DMS114 treated with DMSO at 0.1 percent for 48 hours (cell line): ENCODE measurements around the gene GAS7.

Experiments
- DNase-seq: peaks from one replicate; lab custom pipeline; 2025; ENCODE audit not compliant: unreplicated experiment; lab: John Stamatoyannopoulos, UW

The GAS7 gene

DNA sequence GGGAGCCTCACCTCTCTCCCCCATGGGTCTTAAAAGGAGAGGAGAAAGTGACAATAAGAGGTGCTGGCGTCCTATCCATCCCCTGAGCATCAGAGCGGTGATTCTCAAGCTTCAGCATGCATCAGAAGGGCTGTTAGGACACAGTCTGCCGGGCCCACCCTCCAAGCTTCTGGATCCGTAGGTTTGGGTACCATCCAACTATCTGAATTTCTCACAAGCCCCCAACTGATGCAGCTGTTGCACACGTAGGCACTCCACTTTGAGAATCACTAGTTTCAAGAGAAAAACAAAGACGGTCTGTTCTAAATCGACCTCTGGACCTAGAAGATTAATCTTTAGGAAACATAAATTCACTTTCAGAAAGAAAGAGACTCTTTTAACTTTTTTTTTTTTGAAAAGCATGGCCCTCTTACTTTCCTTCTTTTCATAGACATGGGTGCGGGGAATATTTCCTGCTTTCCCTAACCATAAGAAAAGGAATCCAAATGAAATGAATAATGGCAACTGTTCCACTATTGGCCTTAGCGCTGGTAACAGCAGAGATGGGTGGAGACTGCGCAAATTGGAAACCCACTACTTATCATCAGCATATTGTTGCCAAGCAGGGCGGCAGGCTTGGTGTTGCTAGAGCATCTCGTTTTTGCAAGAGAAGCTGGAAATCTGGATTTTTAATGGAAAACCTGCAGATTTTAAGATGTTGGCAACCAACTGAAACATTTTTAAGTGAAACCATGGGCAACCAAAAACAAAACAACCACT is 144.4 kb downstream of the GAS7 start:
- DNase-seq = no peak

DNA sequence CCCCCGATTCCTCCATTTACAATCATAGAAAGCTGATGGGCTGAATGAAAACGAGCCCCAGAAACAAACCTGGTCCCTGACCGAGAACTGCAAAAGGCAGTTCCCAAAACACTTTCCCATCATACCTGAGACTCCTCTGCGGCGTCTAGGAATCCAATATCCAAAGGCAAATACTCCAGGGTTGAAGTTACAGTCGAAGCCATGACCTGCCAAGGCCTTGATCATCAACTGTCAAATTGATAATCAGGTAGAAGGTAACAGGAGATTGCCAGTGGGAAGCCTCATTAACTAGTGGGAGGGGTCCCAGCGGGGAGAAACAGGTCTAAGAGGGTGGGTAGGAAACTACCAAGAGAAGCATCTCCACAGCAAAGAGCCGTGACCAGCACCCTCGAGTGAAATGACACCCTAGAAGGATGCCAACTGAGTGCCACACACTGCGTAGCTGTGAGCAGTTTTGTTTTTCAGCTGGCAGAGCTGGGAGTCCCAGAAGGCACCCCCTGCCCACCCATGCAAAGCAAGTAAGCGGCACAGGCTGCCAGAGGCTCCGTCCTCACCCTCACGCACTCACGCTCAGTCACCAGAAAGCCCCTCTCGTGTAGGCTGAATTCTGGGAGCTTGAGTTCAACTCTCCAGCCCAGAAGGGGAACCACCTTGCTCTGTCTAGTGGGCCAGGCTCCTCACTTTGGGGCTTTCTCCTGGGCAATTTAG is 146.1 kb downstream of the GAS7 start:
- DNase-seq = no peak

DNA sequence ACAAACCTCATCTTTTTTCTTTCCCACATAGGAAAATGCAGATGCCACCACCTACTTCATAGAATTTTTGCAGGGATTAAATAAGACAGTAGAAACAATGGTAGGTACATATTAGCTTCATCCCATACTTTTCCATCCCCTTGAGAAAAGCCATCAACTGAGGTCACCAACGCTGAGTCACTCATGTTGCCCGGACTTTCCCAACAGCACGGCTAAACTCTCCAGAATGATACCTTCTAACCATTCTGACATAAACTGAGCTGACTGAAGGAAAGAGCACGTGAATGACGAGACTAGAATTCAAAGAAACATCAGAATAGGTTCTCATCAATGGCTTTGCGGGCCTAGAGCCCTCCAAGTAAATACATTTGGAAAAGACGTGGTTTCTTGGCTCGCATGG is 147.3 kb downstream of the GAS7 start:
- DNase-seq = no peak

DNA sequence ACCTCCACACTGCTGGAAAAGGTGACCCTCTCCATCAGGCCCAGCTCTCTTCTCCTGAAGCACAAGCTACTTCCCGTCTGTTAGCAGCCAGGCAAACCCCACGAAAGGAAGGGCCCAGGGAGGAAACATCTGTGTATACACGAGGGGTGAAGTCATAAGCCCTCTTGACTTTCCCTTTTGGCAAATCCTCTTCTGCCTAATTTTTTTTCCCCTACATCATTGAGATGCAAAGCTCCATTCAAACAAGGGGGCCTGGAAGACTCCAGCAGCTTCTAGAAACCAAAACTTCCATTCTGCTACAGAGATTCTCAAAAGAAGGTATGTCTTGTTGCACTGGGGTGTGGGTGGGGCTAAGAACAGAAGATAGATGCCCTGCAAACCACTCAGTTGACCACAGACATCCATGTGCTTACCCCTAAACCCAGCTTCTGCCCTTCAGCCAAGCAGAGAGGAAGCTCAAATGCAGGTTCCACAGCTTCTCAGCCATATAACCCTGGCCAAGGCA is 147.8 kb downstream of the GAS7 start:
- DNase-seq = no peak

DNA sequence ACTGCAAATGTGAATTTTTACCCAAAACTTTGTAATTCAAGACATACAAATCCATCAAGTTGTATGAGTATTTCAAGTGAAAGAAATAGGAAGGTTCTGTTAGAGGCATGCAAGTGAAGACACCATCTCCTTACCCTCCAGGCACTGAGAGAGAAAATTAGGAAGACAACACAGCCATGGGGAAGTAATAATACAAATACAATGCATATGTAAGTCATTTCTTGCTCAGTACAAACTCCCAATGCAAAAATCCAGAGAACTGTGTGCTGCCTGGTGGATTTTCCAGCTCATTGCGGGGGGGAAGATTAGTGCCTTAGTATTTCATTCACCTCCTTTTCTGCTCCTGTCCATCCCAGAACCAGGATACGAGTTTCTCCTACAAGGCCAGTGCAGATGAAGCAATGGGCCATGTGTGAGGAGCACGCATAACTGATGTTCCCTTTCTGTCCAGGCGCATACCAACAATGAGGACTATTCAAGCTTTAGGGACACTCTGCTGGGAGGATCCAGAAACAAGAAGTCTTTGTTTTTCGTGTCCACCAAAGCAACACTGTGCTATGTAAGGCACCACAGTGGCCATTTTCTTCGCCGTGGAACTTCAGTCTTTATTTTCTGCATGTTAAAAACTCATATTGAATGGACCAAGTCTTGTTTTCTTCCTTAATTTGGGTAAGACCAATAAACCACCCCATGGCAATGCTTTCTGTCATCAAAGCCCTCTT is 149.6 kb downstream of the GAS7 start:
- no peak for DNase-seq

DNA sequence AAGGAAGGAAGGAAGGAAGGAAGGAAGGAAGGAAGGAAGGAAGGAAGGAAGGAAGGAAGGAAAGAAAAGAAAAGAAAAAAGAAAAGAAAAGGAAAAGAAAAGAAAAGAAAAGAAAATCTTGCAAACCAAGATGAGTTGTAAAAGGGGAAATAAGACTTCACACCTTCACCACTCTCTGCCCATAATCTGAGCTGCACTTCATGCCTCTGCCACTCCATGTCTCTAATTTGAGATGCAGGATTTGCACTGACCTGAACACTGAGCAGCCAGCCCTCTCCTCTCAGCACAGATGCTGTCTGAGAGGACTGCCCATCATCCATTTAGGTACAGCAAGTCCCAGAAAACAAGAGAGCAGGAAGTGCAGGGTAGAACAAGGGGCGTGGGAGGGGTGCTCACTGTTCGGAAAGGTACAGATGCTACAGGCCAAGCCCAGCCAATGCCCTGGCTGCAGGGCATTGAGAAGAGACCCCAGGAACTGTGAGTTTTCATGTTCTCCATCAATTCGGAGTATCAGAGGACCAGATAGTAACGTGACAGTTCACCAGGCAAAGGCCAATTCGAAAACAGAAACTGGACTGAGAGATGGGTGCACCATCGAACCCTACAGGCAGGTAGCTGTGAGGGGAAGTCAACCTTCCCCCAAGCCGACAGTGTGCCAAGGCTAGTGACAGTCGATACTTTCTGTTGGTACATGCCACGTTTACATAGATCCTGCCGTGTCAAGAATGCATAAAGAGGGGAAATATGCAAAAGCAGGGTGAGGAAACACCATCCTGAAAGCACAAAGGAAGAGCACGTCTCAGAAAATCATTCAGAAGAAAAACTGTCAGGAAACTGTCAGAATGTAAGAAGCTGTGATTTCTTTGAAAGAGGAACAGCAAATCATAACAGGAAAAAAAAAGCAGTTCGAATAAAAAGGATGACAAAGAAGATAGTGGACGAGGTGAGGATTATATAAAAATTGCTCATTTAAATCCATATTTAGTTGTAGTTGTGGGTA is 151.3 kb downstream of the GAS7 start:
- no peak for DNase-seq

DNA sequence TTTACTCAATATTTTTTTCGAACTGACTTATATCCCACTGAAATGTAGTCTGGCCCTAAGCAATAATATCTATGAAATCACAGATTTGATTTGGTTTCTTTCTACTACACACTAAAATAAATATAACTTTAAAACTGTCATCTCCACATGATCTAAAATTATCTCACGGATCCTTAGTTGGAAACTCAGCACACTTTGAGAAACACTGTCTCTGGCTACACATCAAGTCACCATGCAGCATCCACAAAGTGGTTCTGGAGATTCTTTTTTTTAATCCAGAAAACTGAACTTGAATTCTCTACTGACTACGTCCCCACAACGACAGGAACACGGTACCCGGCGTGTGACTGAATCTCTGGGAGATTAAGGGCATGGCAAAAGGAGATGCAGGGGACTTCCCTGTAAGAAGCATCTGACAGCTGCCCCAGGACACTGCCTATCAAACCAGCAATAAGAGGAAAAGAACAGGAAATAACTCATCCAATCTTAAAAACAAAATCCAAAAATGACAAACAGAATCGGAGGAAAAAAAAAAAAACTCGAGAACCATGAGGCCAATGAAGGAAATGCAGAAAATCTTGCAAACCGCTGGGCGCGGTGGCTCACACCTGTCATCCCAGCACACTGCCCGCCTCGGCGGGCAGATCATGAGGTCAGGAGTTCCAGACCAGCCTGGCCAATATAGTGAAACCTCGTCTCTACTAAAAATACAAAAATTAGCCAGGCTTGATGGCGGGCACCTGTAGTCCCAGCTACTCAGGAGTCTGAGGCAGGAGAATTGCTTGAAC is 152.3 kb downstream of the GAS7 start:
- DNase-seq = no peak

DNA sequence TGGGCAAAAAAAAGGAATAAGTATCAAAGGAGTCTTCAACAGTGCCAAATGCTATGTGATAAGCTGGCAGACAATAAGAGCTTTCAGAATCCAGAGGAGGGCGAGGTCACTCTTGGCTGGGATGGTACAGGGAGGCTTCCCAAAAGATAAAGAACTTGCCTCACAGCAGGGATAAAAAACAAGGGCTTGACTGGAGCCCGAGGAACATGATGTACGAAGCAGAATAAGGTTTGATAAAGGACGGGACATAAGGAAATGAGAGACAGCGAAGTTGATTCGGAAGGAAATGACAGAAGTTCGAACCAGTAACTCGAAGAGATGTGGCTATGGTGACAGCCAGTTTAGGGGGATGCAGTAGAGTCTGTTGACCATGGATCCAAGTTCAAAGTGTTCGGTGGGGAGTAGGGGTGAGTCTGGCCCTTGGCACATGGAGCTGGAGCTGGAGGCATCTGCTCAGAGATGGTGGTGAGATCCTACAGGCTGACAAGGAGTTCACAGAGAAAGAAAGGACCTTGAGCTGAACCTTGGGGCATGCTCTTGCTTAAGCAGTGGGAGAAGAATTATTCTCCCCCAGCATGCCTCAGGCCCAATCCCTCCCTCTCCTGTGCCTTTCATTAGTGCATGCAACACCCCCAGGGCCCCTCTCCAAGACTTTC is 155.7 kb downstream of the GAS7 start:
- no peak for DNase-seq

DNA sequence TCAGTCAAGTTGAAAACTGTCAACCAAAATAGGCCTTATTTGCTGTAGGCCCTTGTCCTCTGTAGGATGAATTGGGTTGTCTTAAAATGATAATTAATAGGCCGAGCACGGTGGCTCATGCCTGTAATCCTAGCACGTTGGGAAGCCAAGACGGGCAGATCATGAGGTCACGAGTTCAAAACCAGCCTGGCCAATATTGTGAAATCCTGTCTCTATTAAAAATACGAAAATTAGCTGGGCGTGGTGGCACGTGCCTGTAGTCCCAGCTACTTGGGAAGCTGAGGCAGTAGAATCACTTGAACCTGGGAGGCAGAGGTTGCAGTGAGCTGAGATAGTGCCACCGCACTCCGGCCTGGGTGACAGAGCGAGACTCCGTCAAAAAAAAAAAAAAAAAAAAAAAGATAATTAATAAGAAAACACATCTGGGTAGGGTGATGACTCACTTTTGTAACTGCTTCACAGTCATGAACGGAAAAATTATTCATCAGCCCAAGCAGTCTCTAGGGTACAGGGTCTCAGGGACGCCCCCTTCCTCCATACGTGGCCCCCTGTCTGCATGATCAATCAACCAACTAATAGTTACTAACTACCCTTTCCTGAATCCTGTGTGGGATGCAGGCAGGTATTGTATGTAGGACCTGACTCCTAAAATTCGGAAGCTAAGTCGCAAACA is 156.4 kb downstream of the GAS7 start:
- DNase-seq = no peak

DNA sequence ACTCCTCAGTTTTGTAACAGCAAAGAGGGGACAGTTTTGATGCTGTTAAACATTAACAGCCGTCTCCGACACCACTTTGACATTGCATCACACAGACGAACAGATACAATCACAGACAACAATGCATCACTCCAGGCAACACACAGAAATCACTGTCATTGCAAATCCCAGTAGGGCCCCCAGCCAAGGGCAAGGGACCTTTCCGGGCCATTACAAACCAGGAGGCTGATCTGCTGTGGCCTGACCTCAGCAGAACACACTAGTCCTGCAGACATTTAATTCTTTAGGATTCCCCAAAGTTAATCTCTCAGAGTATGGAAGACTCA is 157.2 kb downstream of the GAS7 start:
- DNase-seq = no peak

DNA sequence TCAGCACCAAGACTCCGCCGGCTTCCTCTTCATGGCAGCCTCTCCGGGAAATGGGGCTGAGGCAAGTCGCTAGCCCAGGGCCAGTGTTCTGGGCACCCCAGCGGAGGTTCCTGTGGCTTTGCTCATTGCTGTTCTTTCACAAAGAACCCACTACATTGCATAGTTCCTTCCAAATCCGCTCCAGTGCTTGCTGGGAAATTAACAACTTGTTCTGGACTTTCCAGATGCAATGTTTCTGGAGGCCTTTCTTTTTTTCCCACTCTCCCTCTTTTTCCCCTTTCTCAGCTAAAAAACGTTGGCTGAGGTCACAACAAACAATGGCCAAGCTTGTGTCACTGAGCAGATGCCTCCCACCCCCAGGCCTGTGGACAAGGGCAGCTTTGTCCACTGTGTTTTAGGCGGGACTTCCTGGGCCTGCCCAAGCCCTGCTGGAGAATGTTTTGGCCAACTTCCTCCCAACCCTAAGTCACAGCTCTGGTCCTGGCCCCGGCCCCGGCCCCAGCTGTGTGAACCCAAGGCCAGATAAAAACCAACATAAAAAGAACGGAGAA is 161.8 kb downstream of the GAS7 start:
- no peak for DNase-seq

DNA sequence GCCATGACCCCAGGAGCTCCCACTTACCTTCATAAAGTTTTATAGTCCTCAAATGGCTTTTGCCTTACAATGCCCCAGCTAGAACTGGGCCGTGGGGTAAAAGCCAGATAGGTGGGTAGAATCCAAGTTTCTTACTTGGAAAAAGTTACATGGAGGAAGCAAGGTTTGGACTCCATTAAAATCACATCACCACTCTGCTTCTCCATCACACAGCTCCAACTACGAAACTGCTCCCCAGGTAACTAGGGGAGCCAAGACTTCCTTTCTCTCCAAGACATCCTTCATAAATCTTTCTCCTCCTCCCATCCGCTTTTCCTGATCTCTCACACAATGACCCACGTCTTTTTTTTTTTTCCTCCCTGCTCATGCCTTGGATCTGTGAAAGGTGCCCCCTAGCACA is 162.5 kb downstream of the GAS7 start:
- DNase-seq = no peak

DNA sequence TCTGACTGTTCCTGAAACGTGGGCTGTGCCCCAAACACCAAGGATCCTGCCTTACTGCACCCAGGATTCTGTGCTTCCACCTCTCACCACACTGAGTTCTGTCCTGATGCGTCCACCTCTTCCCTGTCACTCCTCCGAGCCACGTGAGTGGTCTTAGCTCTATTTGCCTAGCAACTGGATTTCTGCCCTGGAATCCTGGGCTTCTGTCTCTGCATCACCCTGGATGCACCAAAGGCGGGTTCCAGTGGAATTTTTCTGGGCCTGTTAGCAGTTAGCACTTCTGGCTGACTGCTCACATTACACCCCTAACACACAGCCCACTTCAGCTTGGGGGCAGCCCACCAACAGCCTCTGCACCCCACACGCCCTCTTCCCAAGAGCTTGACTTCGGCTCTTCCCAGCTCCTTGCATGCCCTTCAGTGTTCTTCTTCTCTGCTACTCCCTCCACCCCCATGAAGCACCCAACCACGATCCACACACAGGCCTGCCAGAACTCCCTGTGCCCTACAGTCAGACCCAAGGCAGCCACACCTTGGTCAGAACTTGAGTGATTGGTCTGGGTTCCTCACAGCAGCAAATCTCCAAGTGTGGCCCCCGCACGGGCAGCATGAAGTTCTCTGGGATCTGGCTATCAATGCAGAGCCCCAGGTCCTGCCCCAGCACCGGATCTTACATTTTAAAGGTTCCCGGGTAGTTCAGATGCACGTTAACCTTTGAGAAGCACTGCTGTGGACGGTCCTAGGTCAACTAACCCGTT is 163.5 kb downstream of the GAS7 start:
- no peak for DNase-seq

DNA sequence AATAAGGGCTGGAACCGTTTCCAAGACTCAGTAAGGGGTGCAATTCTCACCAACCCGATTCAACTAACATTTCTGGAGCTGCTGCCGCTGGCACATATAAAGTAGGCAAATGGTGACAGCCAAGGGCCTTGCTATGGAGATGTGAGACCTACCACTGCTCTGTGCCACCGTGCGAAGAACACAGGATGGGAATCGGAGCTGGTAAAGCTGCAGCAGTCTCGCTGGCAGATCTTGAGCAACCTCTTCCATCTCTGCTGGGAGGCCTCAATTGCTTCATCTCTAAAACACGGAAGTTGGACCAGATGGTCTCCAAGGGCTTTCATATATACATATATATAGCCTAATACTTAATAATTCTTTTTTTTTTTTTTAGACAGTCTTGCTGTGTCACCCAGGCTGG is 164.4 kb downstream of the GAS7 start:
- DNase-seq = no peak

DNA sequence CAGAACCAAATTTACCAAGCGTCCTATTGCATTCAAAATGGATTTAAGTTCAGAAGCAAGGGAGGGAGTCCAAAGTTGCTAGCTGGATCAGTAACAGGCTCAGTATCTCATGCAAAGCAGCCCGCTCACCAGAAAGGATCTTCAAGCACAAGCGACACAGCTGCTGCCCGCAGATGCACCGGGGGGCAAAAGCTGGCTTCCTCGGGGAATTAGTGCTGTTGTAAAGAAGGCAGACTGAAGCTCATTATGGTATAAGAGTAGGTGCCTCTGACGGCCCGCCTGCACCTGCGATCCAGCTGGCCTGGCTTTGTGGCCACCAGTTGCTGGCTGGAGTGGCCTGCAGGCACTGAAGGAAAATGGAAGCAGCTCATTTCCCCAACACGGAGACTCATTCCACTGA is 165.0 kb downstream of the GAS7 start:
- no peak for DNase-seq

DNA sequence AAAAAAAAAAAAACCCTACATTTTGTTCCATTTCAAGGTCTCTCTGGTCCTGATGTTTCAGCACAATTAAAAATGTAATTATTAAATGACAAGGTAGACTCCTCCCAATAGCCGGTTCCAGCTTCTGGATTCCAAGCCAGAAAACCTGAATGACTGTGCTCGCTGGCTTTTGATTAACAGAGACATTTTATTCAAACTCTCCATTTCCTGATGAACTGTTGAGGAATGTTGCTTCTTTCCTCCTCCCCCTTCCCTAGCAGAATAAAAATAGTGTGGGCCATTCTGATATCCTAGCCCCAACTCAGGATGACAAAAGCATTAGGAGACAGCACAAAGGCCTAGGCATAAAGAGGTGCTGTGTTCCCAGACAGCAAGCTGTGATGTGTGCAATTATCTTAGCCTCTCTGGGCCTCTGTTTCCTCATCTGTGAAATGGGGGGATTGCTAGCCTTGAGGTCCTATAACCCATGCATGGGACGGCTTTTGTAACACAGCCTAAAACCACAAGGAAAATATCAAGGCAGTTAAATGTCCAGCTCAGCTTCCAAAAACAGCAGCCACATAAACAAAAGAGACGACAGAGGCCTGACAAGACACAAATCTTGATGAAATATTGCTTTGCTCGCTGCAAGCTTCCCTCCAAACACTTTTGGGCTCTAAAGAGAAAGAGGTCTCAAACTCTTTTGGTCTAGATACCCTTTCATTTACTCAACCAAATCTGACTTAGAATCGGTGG is 166.1 kb downstream of the GAS7 start:
- no peak for DNase-seq

DNA sequence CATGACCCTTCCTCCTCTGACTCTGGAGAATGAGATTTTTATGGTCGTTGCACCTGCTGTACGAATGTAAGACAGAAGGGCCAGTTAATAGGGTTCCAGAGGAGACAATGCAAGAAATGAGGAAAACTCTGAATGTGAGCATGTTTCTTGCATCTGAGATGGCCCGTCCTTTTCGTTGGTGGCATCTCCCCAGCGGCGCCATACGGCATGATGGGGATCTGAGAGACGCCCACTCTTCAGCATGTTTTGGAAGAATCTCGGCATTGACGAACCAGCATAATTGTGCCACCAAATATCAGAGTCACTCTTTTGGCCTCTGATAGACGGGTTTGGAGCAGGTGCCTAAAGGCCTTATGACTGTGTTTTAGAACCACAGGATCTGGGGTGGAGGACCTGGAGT is 166.8 kb downstream of the GAS7 start:
- DNase-seq = no peak
